Right cardiac atrium (tissue), 5 donors: ENCODE data around the gene TMEM121B. TPM values are rescaled to one million over a fixed set of nuclear protein-coding genes. Genes with fewer than 3 reads are reported as not detected.

Experiments
- ATAC-seq, 2 donors: fragments of 200-7000 bp; cut with Tn5 transposase; one replicate each; pipeline versions ENCODE4 v1.8.0 to v1.9.1; 2020; ENCODE audit warnings: moderate library complexity in 2 of 2, mild to moderate bottlenecking in 1 of 2
- DNase-seq, 3 donors: peaks; one replicate each; pipeline ENCODE4 v3.0.0-alpha.2; 2020
- H3K27ac ChIP-seq: one replicate; pipeline ENCODE4 v1.5.1; 2013; ENCODE audit warnings: mild to moderate bottlenecking, low read length, control low read depth, moderate library complexity
- H3K27me3 ChIP-seq: one replicate; pipeline ENCODE4 v1.6.1; 2013; ENCODE audit not compliant: control insufficient read depth, insufficient read depth
- H3K4me1 ChIP-seq: one replicate; pipeline ENCODE4 v1.6.1; 2013; ENCODE audit warnings: low read length; ENCODE audit not compliant: control insufficient read depth, insufficient read depth
- H3K4me3 ChIP-seq: one replicate; pipeline ENCODE4 v1.5.1; 2013; ENCODE audit warnings: low read length, control low read depth
- H3K9me3 ChIP-seq: one replicate; pipeline ENCODE4 v1.6.1; 2013; ENCODE audit warnings: low read length; ENCODE audit not compliant: control insufficient read depth
- WGBS: extraction: QIAGEN DNeasy Blood & Tissue Kit; methylation state at CpG from one replicate; pipeline ENCODE4 v1.1.7; 2013; 5-methylcytosine and 5-hydroxymethylcytosine counted together
- intact Hi-C, 4 donors: fragments of 100-400 bp; cut with DNase I; formaldehyde crosslinking; loops; one replicate each; pipeline versions ENCODE4 v1.11.0 to v1.14.0; 2022 to 2023
- polyA plus RNA-seq: library from polyadenylated mRNA; stranded (reverse); fragments of 200-250 nt; gene quantifications from one replicate; pipeline ENCODE4 v1.2.3, GENCODE V29; 2013
- total RNA-seq, 4 donors: library from RNA; stranded (reverse); fragmentation: NEBNext Ultra II Directional; extraction: Animal tissue kit (Norgen Biotek cat#: 25700); gene quantifications; one replicate each; pipeline ENCODE4 v1.2.1, GENCODE V29; 2021
- donor health status: healthy with polysubstance abuse.
- donor health status: DM: no; HTN: yes; CAD: no.
- donor health status: DM: no; HTN: no; CAD: no.
- donor health status: DM: no; HTN: yes; CAD: no; lungs with severe emphysema.
- donor health status: DM: yes; HTN: yes; CAD: no.

Gene TMEM121B
- total and polyA plus RNA-seq, 5 donors: 0.56 to 1.9 (median 1.1) TPM

DNA sequence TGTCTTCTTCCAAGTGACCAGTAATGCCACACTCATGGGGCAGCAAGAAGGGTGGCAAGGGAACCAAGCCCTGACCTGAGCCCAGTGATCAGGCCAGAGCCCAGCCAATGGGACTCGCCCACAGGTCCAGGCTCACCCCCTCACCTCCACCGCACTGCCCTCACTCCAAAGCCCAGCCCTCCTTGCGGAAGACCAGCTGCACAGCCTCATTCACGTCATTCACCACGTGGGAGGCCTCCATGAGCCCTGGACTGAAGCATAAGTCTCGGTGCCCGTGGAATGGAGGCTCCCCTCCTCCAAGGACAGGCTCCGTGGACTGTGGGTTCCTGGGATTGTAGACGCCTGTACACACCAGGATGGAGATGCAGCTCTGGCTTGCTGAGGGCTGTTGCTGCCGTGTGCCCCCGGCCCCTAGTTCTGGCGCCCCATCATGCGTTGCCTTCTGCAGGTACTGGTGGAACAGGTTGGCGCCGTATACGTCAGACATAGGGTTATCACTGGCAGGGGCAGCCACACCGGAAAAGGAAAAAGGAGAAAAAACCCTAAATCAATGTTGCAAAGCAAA is 16.8 kb upstream of the TMEM121B start:
- no peak overlapping the region for H3K4me3 ChIP-seq
- no peaks in the 10 kb centered on the region for H3K4me1 ChIP-seq
- ATAC-seq (no peak), DNase-seq (no peak)
- WGBS: 89% methylated on average over 17 of the region's 17 CpGs
- no peaks in the 10 kb centered on the region for H3K9me3 ChIP-seq
- no peak overlapping the region for H3K27ac ChIP-seq
- H3K27me3 ChIP-seq: no peaks in the 10 kb centered on the region
- intact Hi-C loops: no loop called here

DNA sequence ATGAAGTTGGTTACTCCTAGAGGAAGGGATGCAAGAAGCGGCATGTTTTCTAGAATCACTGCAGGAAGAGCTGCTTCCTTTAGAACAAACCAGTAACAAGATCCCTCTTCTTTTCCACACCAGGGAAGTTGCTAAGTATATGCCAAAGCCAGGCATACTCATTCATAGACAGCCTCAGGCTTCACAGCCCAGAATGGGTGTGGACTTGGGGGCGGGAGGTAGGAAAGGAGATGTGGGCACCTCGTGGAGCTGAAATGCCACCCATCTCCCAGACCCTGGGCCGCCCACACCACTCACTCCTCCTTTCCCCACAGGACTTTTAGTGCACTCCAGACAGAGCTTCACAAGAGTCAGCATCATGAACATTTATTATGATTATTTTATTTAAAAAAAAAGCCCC is 16.0 kb upstream of the TMEM121B start:
- 79% methylated on average over 4 of the region's 4 CpGs for WGBS
- H3K27me3 ChIP-seq: no peaks in the 10 kb centered on the region
- no peak overlapping the region for H3K27ac ChIP-seq
- no peak overlapping the region for H3K4me3 ChIP-seq
- H3K9me3 ChIP-seq: no peaks in the 10 kb centered on the region
- DNase-seq (no peak), ATAC-seq (no peak)
- H3K4me1 ChIP-seq: no peaks in the 10 kb centered on the region
- intact Hi-C loops: no loop called here

DNA sequence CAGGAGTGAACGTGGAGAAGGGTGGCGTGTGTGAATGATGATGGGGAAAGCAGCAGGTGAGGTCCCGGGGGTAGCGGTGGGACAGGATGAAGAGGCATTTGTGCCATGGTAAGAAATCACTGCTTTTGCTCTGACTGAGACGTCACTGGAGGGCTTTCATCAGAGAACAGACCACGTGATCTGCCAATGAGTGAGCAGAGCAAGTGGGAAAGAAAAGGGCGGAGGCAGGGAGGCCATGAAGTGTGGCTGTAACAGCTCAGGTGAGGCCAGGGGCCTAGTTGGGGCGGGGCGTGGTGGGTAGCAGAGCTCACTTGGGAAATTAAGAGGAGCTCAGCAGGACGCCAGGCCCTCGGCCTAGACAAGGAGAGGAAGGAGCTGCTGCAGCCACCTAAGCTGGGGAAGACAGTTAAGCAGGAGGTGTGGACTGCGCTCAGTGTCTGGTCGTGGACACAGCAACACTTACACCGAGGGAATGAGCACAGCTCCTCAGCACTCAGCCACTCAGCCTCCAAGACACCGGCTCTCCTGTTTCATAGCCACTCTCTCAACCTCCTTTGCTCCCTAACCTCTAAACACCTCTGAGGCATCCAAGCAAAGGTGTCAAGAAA is 14.1 kb upstream of the TMEM121B start:
- no peak for ATAC-seq
- no peak for DNase-seq
- Histone ChIP-seq H3K4me3 (no peak overlapping the region), H3K27me3 (no peaks in the 10 kb centered on the region), H3K4me1 (no peaks in the 10 kb centered on the region), H3K27ac (no peak overlapping the region), H3K9me3 (no peaks in the 10 kb centered on the region)
- intact Hi-C loops: no loop called here
- WGBS: 86% methylated on average over 15 of the region's 15 CpGs

DNA sequence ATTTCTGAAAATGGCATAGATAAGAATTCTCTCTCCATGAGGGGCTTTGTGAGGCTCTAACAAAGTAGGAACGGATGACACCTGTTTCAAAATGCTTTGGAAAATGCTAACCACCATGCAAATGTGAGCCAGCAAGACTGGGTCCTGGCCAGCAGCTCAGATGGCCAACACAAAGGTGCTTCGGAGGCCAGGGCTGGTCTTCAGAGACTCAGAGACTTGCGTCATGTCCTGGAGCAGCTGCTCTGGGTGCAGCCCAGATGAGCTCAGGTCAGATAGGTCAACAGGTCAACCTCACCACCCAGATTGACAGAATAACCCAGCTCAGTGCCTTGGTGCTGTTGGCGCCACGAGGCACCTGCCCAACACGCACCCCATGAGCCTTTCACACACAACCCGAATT is 12.0 kb upstream of the TMEM121B start:
- ATAC-seq: no peak
- Histone ChIP-seq H3K27me3 (no peaks in the 10 kb centered on the region), H3K9me3 (no peaks in the 10 kb centered on the region), H3K4me1 (no peaks in the 10 kb centered on the region), H3K4me3 (no peak overlapping the region), H3K27ac (no peak overlapping the region)
- WGBS: 93% methylated on average over 7 of the region's 7 CpGs
- no peak for DNase-seq
- intact Hi-C loops: no loop called here

DNA sequence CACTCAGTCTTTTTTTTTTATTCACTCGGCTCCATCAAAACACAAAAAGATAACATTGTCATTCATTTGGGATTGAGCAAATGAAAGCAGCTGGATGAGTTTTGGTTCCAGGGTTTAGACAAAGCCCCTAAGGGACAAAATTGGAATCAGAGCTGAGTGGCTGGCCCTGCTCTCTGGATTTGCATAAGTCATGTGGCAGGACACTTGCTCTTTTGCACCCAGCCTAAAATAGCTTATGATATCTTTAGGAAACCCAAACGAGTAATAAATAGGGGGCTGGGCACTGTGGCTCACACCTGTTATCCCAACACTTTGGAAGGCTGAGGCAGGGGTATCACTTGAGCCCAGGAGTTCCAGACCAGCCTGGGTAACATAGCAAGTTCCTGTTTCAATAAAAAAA is 11.0 kb upstream of the TMEM121B start:
- WGBS: 9% methylated on average over 2 of the region's 2 CpGs
- Histone ChIP-seq H3K4me1 (no peaks in the 10 kb centered on the region), H3K27me3 (no peaks in the 10 kb centered on the region), H3K27ac (no peak overlapping the region), H3K4me3 (no peak overlapping the region), H3K9me3 (no peaks in the 10 kb centered on the region)
- DNase-seq (no peak), ATAC-seq (peak; percentile 82 to 83)
- intact Hi-C loops: no loop called here

DNA sequence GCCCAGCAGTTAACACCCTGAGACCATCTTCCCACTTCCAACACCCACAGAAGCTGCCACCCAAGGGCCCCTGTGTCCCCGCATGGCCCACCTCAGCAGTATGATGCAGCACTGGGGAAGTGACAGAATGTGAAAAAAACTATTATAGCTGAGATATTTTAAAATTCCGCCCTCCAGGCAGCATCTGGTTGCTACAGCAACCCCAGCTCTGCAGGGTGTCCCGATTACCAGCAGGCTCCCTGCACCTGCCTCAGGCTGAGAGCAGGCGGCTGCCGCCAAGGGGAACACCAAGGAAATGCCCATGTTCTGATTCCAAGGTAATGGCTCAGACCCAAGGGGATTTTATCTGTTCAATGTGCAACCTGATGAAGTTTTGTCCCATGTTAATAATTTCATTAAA is 10.5 kb upstream of the TMEM121B start:
- WGBS: 42% methylated on average over 5 of the region's 5 CpGs
- H3K4me3 ChIP-seq: no peak overlapping the region
- ATAC-seq (peak; percentile 43 to 67), DNase-seq (no peak)
- no peaks in the 10 kb centered on the region for H3K27me3 ChIP-seq
- intact Hi-C loops: no loop called here
- H3K9me3 ChIP-seq: no peaks in the 10 kb centered on the region
- H3K27ac ChIP-seq: no peak overlapping the region
- no peaks in the 10 kb centered on the region for H3K4me1 ChIP-seq

DNA sequence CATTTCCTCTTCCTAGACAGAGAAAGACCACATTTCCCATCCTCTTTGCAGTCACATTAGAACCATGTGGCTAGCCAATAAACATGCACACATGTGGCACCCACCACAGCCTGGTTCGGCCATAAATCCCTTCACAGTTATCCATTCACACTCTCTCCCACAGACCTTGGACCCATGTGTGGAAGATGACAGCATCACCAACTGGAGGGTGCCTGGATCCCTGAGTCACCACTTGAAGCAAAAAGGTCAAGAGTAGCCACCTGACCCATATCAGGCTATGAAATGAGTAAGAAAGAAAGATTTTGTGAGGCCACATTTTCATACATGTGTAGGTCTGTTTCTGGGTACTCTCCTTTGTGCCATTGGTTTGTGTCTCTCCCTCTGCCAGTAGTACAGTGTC is 9.0 kb upstream of the TMEM121B start:
- H3K9me3 ChIP-seq: no peaks in the 10 kb centered on the region
- no peak for DNase-seq
- no peak for ATAC-seq
- H3K4me3 ChIP-seq: no peak overlapping the region
- WGBS: 91% methylated on average over 1 of the region's 1 CpG
- H3K27ac ChIP-seq: no peak overlapping the region
- H3K27me3 ChIP-seq: no peaks in the 10 kb centered on the region
- H3K4me1 ChIP-seq: no peaks in the 10 kb centered on the region
- intact Hi-C loops: no loop called here

DNA sequence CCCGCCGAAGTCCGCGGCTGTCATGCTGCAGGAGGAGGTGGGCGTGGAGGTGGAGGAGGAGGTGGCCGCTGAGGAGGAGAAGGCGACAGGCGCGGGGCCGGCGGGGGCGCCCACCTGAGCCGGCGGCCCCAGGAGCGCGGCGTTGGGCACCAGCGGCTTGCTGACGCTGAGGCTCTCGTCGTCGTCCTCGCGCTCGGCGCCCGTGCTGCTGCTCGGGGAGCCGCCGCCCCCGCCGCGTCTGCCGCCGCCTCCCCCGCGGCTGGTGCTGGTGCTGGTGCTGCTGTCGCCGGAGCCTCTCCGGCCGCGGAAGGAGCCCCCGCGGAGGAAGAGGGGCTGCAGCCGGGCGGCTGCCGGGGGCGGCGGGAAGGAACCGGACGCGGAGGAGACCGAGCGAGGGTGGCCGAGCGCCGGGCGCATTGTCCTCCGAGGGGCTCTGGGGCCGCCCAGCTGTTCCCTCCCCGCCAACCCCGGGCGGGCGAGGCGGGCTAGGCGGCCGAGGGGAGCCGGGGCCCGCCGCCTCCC is 388 bp downstream of the TMEM121B start:
- Histone ChIP-seq H3K4me1 (no peaks in the 10 kb centered on the region), H3K27ac (peak overlapping the region; percentile 13), H3K9me3 (no peaks in the 10 kb centered on the region), H3K27me3 (no peaks in the 10 kb centered on the region), H3K4me3 (peak overlapping the region; percentile 62)
- no peak for ATAC-seq
- intact Hi-C loops: no loop called here
- under 1% methylated on average over 70 of the region's 70 CpGs for WGBS
- DNase-seq: peak in 1 of 3 donors; percentile 62

DNA sequence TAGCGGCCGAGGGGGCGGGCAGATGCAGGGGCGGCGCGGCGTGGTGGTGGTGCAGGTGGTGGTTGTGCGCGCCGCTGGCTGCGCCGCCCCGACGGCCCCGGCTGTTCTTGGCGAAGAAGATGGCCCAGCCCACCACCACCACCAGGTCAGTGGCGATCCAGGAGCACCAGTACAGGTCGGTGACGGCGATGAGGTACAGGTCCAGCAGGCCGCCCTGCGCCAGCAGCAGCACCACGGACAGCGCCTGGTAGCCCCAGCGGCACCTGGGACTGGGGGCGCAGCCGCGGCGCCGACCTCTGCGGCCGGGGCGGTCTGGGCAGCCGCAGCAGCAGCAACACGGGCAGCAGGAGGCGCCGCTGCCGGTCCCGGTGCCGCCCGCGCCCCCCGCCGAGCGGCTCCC is 879 bp downstream of the TMEM121B start:
- Histone ChIP-seq H3K27ac (no peak overlapping the region), H3K9me3 (no peaks in the 10 kb centered on the region), H3K27me3 (no peaks in the 10 kb centered on the region), H3K4me3 (peak overlapping the region; percentile 62), H3K4me1 (no peaks in the 10 kb centered on the region)
- intact Hi-C loops: no loop called here
- peak; percentile 69 to 89 (median 79) for DNase-seq
- peak; percentile 10 to 49 for ATAC-seq
- WGBS: 3% methylated on average over 45 of the region's 45 CpGs

DNA sequence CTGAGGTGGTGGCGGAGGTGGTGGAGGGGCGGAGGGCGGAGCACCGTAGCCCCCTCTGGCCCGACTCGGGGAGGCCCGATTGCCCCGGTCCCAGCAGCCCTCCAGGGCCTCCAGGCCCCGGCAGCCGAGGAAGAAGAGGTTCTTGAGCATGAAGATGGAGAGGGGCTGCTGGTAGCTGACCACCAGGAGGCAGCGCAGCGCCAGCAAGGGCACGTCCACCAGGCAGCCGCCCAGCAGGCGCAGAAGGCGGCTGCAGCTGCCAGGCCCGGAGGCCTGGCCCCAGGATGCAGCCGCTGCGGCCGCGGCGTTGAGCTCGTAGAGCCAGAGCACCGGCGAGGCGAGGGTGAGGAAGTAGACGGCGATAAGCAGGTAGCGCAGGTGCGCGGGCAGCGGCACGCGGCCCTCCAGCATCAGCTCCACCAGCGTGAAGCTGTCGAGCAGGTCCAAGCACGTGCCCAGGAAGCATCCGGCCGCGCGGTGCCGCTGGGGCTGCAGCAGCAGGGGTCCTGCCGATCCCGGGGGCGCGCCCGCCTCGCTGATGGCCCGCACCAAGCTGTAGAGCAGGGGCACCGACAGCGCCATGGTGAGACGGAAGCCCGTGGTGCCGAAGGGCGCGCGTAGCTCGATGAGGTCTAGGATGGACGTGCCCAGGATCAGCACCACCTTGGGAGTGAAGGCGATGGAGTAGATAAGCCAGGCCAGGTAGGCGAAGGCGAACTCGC is 1.5 kb downstream of the TMEM121B start:
- Histone ChIP-seq H3K27me3 (no peaks in the 10 kb centered on the region), H3K4me1 (no peaks in the 10 kb centered on the region), H3K4me3 (peak overlapping the region; percentile 62), H3K9me3 (no peaks in the 10 kb centered on the region), H3K27ac (no peak overlapping the region)
- peak; percentile 38 to 74 (median 73) for DNase-seq
- WGBS: 33% methylated on average over 63 of the region's 63 CpGs
- ATAC-seq: peak; percentile 5 to 26
- intact Hi-C loops: no loop called here

DNA sequence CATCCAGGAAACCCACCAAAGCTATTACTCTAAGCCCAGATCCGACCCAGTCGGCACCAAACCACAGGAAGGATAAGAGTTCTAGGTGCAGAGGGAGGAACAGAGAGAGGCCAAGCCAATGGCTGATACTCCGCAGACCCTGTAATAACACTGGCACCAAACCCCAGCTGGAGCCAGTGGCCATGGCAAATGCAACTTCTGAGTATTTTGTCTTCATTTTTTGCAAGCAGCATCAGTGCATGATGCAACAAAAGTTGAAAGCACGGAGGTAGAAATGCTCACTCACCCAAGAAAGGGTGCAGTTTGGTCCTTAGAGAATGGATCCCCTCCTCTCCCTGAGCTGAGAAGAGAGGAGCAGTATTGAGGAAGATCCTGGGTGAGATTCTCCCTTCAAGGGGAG is 2.8 kb downstream of the TMEM121B start:
- Histone ChIP-seq H3K27me3 (no peaks in the 10 kb centered on the region), H3K4me1 (no peaks in the 10 kb centered on the region), H3K4me3 (no peak overlapping the region), H3K27ac (no peak overlapping the region), H3K9me3 (no peaks in the 10 kb centered on the region)
- intact Hi-C loops: no loop called here
- no peak for ATAC-seq
- 68% methylated on average over 4 of the region's 4 CpGs for WGBS
- no peak for DNase-seq
